ENCODE measurements around the gene NPIPB8.
"Not testable (repeated sequence)": the region's sequence is repeated elsewhere in the genome, so short reads cannot be mapped to it uniquely, and the experiment has no call there.

NPIPB8 gene

DNA sequence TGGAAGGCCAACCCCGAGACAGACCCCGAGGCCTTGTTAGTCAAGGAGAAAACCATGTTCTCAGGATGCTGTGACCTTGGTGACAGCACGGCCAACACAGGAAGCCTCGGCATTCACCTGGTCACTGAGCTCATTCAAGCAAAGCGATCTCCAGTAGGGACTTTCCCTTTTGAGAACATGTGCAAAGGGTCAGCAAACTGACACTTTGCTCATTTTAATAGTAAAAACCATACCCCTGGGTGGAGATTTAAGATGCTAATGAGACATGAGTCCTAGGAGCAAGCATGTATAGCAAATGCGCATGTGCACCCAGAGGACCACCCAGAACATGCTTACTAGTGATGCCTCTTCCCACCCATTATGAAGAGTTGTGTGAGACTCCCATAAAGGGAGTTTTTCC, 35.3 kb upstream of the NPIPB8 start:
- TF ChIP-seq, protein P1, sequence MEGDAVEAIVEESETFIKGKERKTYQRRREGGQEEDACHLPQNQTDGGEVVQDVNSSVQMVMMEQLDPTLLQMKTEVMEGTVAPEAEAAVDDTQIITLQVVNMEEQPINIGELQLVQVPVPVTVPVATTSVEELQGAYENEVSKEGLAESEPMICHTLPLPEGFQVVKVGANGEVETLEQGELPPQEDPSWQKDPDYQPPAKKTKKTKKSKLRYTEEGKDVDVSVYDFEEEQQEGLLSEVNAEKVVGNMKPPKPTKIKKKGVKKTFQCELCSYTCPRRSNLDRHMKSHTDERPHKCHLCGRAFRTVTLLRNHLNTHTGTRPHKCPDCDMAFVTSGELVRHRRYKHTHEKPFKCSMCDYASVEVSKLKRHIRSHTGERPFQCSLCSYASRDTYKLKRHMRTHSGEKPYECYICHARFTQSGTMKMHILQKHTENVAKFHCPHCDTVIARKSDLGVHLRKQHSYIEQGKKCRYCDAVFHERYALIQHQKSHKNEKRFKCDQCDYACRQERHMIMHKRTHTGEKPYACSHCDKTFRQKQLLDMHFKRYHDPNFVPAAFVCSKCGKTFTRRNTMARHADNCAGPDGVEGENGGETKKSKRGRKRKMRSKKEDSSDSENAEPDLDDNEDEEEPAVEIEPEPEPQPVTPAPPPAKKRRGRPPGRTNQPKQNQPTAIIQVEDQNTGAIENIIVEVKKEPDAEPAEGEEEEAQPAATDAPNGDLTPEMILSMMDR (IDR thresholded peaks at IDR 0.05; ENCODE audit: low read depth, low read length), result no peak
- DNase-seq (ENCODE audit: low read depth, low spot score), result no peak
- no peak overlapping the region for H3K4me3 ChIP-seq (ENCODE audit: low read depth, low read length)
- in situ Hi-C loops (cut with HindIII; ENCODE audit: low sequenced_read_pairs), result no loop called here

DNA sequence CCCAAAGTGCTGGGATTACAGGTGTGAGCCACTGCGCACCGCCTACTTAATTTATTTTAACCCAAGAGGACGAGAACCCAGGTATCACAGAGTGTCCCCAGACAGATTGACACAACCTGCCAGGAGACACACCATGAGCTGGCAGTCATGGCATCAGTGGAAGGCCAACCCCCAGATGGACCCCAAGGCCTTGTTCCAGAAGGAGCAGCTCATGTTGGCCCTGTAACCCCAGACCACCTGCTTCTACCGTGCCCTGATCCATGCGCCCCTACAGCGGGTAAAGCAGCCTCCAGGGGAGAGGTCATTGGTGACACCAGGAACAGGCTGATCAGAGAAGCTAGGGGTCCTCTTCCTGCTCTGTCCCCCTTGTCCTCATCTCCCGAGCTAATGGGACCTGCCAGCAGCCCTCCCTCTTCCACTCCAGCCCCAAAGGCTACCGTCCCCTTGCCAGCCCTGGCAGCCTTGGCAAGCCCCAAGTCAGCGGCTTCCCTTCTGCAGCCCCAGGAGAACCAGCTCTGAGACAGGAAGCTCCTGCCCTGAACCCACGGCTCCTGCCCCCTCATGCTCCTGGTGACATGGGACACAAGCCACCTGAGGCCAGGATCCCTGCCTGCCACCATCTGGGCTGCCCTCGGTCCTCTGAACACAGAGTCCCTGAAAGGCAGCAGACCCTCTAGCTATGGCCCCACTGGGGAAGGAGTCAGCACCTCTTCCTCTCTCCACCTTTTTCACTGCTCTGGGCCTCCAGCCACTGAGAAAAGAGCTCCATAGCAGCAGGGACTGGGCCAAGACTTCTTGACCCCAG, 34.3 kb upstream of the NPIPB8 start:
- in situ Hi-C loops (cut with HindIII; ENCODE audit: low sequenced_read_pairs), result no loop called here
- TF ChIP-seq, protein P1 (IDR thresholded peaks at IDR 0.05; ENCODE audit: low read depth, low read length), result no peak
- DNase-seq (ENCODE audit: low read depth, low spot score), result no peak
- H3K4me3 ChIP-seq (ENCODE audit: low read depth, low read length), result no peak overlapping the region

DNA sequence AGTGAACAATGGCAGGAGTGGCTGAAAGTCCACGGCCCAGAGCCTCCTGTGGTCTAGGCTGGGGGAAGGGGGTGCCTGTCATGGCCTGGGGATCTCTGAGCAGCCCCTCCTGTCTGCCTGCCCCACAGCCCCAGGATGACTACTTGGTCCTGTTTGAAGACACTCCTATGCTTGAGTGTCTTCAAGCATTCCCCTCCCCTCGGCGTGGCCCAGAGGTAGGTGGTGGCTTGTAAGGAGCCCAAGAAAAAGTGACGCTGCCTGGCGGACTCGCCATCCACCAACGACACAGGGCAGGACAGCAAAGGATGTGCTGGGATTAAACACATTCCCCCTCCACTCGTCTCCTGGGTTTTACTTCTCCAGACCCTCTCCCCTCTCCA, 33.7 kb upstream of the NPIPB8 start:
- in situ Hi-C loops (cut with HindIII; ENCODE audit: low sequenced_read_pairs), result no loop called here
- DNase-seq (ENCODE audit: low read depth, low spot score), result no peak
- TF ChIP-seq, protein P1 (IDR thresholded peaks at IDR 0.05; ENCODE audit: low read depth, low read length), result no peak
- no peak overlapping the region for H3K4me3 ChIP-seq (ENCODE audit: low read depth, low read length)

DNA sequence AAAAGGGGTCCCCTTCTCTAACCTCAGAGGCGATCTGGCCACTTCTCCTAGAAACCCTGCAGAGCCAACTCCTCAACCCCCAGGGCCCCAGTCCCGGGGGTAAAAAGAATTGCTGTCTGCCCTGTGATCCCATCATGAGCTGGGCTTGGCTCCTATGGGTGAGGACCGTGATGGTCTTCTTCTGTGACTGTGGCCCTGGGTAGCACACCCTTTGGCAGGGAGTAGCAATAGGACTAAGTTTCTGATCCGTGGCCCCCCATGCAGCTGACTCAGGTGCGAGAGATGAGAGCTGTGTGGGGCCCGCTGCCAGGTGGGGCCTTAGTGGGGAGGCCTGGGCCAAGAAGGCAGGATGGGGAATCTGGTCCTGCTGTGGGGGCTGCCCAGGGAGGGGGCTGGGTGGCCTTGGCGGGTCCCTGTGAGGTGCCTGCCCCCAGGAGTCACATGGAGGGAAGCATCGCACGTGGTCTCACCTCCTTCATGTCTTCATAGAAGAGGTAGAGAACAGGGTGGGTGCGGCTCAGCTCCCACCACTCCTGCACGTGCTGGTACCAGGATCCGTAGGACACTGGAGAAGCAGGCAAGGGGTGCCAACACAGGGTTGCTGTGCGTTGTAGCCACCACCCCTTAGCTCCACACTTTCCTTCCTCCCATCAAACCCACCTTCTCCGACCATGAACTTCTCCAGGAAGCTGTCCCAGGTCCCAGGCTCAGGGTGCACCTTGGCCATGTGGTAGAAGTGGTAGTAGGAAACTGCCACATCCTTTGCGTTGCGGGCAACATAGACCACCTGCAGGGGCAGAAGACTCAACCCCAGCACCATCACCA, 31.4 kb upstream of the NPIPB8 start:
- TF ChIP-seq, protein P1 (IDR thresholded peaks at IDR 0.05; ENCODE audit: low read depth, low read length), result no peak
- DNase-seq (ENCODE audit: low read depth, low spot score), result no peak
- no peak overlapping the region for H3K4me3 ChIP-seq (ENCODE audit: low read depth, low read length)
- in situ Hi-C loops (cut with HindIII; ENCODE audit: low sequenced_read_pairs), result no loop called here

DNA sequence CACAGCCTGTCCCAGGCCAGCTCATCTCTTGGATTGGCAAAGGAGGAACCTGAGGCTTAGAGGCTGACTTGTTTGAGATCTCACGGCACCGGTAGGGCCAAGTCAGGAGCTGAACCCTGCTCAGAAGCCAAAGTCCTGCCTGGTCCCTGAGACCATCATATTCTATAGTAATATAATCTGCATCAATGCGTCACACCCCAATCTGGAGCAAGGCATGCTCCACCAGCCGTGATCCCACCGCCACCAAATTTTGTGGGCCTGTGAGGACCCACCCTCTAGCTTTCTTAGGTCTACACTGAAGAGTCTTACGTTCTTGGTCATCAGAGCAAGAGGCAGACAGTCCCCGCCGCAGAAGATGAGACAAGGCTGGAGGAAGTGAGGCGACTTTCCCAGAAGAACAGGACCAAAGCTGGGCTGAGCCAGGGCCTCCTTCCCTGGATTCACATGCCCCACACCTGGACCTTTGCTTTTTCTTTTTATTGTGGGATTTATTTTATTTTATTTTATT, 30.7 kb upstream of the NPIPB8 start:
- no peak overlapping the region for H3K4me3 ChIP-seq (ENCODE audit: low read depth, low read length)
- TF ChIP-seq, protein P1 (IDR thresholded peaks at IDR 0.05; ENCODE audit: low read depth, low read length), result no peak
- no peak for DNase-seq (ENCODE audit: low read depth, low spot score)
- in situ Hi-C loops (cut with HindIII; ENCODE audit: low sequenced_read_pairs), result no loop called here

DNA sequence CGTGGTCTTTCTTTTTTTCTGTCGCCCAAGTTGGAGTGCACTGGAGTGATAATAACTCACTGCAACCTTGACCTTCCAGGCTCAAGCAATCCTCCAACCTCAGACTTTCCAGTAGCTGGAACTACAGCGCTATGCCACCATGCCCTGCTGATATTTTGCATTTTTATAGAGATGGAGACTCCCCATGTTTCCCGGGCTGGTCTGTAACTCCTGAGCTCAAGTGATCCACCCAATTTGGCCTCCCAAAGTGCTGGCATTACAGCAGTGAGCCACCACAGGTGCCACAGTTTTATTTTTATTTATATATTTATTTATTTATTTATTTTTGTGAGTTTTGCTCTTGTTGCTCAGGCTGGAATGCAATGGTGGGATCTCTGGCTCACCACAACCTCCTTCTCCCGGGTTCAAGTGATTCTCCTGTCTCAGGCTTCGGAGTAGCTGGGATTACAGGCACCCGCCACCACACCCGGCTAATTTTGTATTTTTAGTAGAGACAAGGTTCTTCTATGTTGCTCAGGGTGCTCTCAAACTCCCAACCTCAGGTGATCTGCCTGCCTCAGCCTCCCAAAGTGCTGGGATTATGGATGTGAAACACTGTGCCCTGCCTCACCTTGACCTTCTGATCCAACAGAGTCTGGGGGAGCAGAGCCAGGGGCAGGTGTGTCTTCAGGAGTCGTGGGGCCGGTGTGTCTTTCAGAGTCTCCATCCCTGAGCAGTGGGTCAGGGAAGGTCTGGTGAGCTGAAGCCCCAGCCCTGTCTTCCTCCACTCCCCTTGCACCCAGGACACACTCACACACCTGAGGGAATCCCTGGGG, 30.0 kb upstream of the NPIPB8 start:
- DNase-seq (ENCODE audit: low read depth, low spot score); H3K4me3 ChIP-seq (ENCODE audit: low read depth, low read length); in situ Hi-C loops (cut with HindIII; ENCODE audit: low sequenced_read_pairs): not testable (repeated sequence)

DNA sequence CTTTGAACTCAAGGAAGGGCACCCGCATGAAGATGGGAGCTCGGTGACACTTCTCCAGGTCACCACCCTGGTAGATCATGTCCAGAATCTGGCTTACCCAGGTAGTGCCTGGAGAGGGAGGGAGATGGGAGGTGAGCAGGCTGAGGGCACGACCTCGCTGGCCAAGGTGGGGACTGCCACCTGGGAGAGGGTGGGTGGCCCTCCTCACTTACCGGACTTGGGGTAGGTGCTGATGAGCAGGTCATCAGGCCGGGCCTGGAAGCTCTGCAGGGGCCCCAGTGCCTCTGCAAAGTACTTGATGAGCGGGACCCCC, 29.4 kb upstream of the NPIPB8 start:
- DNase-seq (ENCODE audit: low read depth, low spot score); in situ Hi-C loops (cut with HindIII; ENCODE audit: low sequenced_read_pairs); H3K4me3 ChIP-seq (ENCODE audit: low read depth, low read length): not testable (repeated sequence)

DNA sequence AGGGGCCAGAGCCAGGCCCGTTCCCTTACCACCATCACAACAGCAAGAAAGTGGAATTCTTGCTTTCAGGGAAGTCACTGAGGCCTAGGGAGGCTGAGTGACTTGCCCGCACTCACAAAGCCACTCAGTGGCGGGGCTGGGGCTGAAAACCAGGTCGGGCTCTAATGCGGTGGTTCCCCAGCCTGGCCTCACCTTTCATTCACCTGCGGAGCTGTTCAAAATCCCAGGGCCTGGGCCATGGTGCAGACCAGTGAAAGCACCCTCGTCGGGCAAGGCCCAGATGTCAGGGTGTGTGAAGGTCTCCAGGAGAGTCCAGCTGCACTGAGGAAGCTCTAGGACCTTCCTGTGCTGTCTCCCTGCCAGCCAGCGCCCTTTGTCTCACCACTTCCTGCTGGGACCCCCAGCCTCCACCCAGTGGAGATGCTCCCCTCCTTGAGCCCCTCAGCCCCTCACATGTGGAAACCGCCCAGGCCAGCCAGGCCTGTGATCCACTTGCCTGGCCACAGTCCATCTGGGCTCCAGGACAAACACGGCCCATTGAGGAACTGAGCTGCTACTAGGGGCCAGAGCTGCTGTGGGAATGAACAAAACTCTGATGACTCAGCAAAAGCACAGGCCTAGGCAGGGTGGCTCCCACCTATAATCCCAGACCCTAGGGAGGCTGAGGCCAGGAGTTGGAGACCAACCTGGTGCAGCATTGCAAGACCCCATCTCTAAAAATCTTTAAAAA, 28.8 kb upstream of the NPIPB8 start:
- in situ Hi-C loops (cut with HindIII; ENCODE audit: low sequenced_read_pairs); H3K4me3 ChIP-seq (ENCODE audit: low read depth, low read length); DNase-seq (ENCODE audit: low read depth, low spot score): not testable (repeated sequence)

Data from astrocyte of the spinal cord (primary cell).